HCT116 (cell line): Measurements from ENCODE around the gene PPM1D. TPM values are rescaled to one million over a fixed set of nuclear protein-coding genes. Genes with fewer than 3 reads are reported as not detected.

Experiments
- ATAC-seq: fragments of 200-7000 bp; cut with Tn5 transposase; 2 replicates; pipeline ENCODE4 v1.9.1; 2020; ENCODE audit warnings: mild to moderate bottlenecking, moderate library complexity
- BruUV-seq: library from RNA; stranded (reverse); fragments of 400-500 nt; replicated peaks from 2 replicates; lab custom pipeline; 2021; lab: Mats Ljungman, UMichigan
- CTCF ChIA-PET: fragments of 300-600 bp; sonication (Branson Sonifier 250); formaldehyde crosslinking; loops from one replicate; lab custom pipeline; 2021; ENCODE audit warnings: antibody characterized with exemption; lab: Charles Lee
- POLR2A ChIA-PET: fragments of 300-600, 350-600 bp; sonication (Branson Sonifier 250); formaldehyde crosslinking; loops from one replicate; lab custom pipeline; 2021; ENCODE audit warnings: antibody characterized with exemption; lab: Charles Lee
- RAD21 ChIA-PET, 2 experiments: fragments of 300-600 bp; sonication (Branson Sonifier 250); formaldehyde crosslinking; loops; one replicate each; lab custom pipeline; 2023; ENCODE audit warnings: low total read pairs in 2 of 2; ENCODE audit not compliant: uncharacterized antibody in 2 of 2, unreplicated experiment in 2 of 2, low non-redundant PET in 1 of 2; lab: Charles Lee
- DNase-seq: peaks from one replicate; pipeline ENCODE4 v3.0.0-alpha.2; 2010; ENCODE audit warnings: low read depth, low spot score
- H2AFZ ChIP-seq: fragments of 200-600 bp; shearing (Covaris generic), sonication (generic); 2 replicates; pipeline ENCODE4 v1.6.1; 2017; ENCODE audit warnings: low read depth, mixed run types, mixed read lengths, antibody characterized with exemption, low read length; ENCODE audit not compliant: poor library complexity, severe bottlenecking
- H3K27ac ChIP-seq: 2 replicates; pipeline ENCODE4 v1.5.1; 2012; ENCODE audit warnings: low read depth, low read length
- H3K27me3 ChIP-seq: fragments of 200-600 bp; sonication (generic); 2 replicates; pipeline ENCODE4 v1.6.1; 2016; ENCODE audit warnings: mixed run types, low read length, mixed read lengths; ENCODE audit not compliant: insufficient read depth
- H3K36me3 ChIP-seq, 2 experiments: fragments of 200-500 bp in 1 of 2; fragments of 200-600 bp in 1 of 2; sonication (Bioruptor generic) in 1 of 2; sonication (generic) in 1 of 2; 2 replicates each; pipeline versions ENCODE4 v1.5.1 to v1.6.1; 2014 to 2016; ENCODE audit warnings: low read length in 2 of 2, inconsistent platforms in 1 of 2, mixed read lengths in 1 of 2, mixed run types in 1 of 2; ENCODE audit not compliant: insufficient read depth in 2 of 2, control insufficient read depth in 1 of 2
- H3K4me1 ChIP-seq, 2 experiments: fragments of 200-600 bp in 1 of 2; sonication (generic) in 1 of 2; 2 replicates each; pipeline versions ENCODE4 v1.5.1 to v1.6.1; 2012 to 2017; ENCODE audit warnings: low read length in 2 of 2, inconsistent platforms in 1 of 2, mild to moderate bottlenecking in 1 of 2, mixed read lengths in 1 of 2, mixed run types in 1 of 2, moderate library complexity in 1 of 2; ENCODE audit not compliant: insufficient read depth in 2 of 2, control insufficient read depth in 1 of 2
- H3K4me2 ChIP-seq: fragments of 200-600 bp; sonication (generic); 2 replicates; pipeline ENCODE4 v1.6.1; 2017; ENCODE audit warnings: mixed run types, low read length, mixed read lengths
- H3K4me3 ChIP-seq, 2 experiments: fragments of 200-600 bp in 1 of 2; sonication (generic) in 1 of 2; replicated peaks in 1 of 2; 2 replicates each; pipeline ENCODE4 v1.5.1; 2011 to 2016; ENCODE audit warnings: low read length in 2 of 2, control low read depth in 1 of 2, low read depth in 1 of 2, mild to moderate bottlenecking in 1 of 2, mixed read lengths in 1 of 2, mixed run types in 1 of 2
- H3K79me2 ChIP-seq: fragments of 200-600 bp; sonication (generic); 2 replicates; pipeline ENCODE4 v1.6.1; 2017; ENCODE audit warnings: mild to moderate bottlenecking, mixed run types, low read length, moderate library complexity, mixed read lengths; ENCODE audit not compliant: insufficient read depth
- H3K9ac ChIP-seq: fragments of 200-600 bp; sonication (generic); 2 replicates; pipeline ENCODE4 v1.6.1; 2016; ENCODE audit warnings: low read length, mixed read lengths
- H3K9me2 ChIP-seq: fragments of 200-600 bp; sonication (generic), shearing (Covaris generic); 2 replicates; pipeline ENCODE4 v1.6.1; 2017; ENCODE audit warnings: mixed run types, mild to moderate bottlenecking, moderate library complexity; ENCODE audit not compliant: insufficient read depth
- H3K9me3 ChIP-seq, 2 experiments: fragments of 200-500 bp in 1 of 2; fragments of 200-600 bp in 1 of 2; sonication (Bioruptor generic) in 1 of 2; sonication (generic) in 1 of 2; 2 replicates each; pipeline ENCODE4 v1.6.1; 2014 to 2017; ENCODE audit warnings: low read length in 2 of 2, mixed read lengths in 2 of 2, inconsistent platforms in 1 of 2, low read depth in 1 of 2, mild to moderate bottlenecking in 1 of 2, mixed run types in 1 of 2, moderate library complexity in 1 of 2; ENCODE audit not compliant: control insufficient read depth in 1 of 2, insufficient read depth in 1 of 2
- H4K20me1 ChIP-seq: fragments of 200-600 bp; sonication (generic), shearing (Covaris generic); 2 replicates; pipeline ENCODE4 v1.6.1; 2017; ENCODE audit warnings: mixed run types, mild to moderate bottlenecking, moderate library complexity; ENCODE audit not compliant: insufficient read depth
- ATF3 ChIP-seq: IDR thresholded peaks from 2 replicates; pipeline ENCODE4 v1.6.1; 2012
- CTCF ChIP-seq, 3 experiments: fragments of 200-600 bp in 1 of 3; sonication (generic) in 1 of 3; IDR thresholded peaks in 2 of 3; conservative IDR thresholded peaks in 1 of 3; 2 replicates each; pipeline ENCODE4 v1.5.1; 2012 to 2017; ENCODE audit warnings: low read depth in 2 of 3, low read length in 2 of 3, antibody characterized with exemption in 1 of 3, borderline replicate concordance in 1 of 3, control low read depth in 1 of 3, mild to moderate bottlenecking in 1 of 3, mixed read lengths in 1 of 3, mixed run types in 1 of 3, moderate library complexity in 1 of 3; ENCODE audit not compliant: insufficient read depth in 1 of 3
- ELF1 ChIP-seq: IDR thresholded peaks from 2 replicates; pipeline ENCODE4 v1.6.1; 2012; ENCODE audit warnings: low read depth, borderline replicate concordance
- POLR2AphosphoS5 ChIP-seq: IDR thresholded peaks from 2 replicates; pipeline ENCODE4 v1.6.1; 2011; ENCODE audit warnings: mild to moderate bottlenecking, low read depth, low read length, moderate library complexity
- SIN3A ChIP-seq: IDR thresholded peaks from 2 replicates; pipeline ENCODE4 v1.6.1; 2012; ENCODE audit warnings: low read depth
- SRF ChIP-seq: IDR thresholded peaks from 2 replicates; pipeline ENCODE4 v1.6.1; 2012; ENCODE audit warnings: low read depth
- ZNF274 ChIP-seq: fragments of 200-500 bp; sonication (Bioruptor generic); IDR thresholded peaks from 2 replicates; pipeline ENCODE4 v1.6.1; 2014; ENCODE audit warnings: mild to moderate bottlenecking, low read depth, low read length, inconsistent platforms
- intact Hi-C: fragments of 100-400 bp; cut with micrococcal nuclease; formaldehyde crosslinking; loops from 2 replicates; pipeline ENCODE4 v1.10.0; 2022
- total RNA-seq: library from RNA; stranded (reverse); gene quantifications from one replicate; pipeline ENCODE4 v1.2.1, GENCODE V29; 2021; ENCODE audit not compliant: unreplicated experiment

The PPM1D gene
- total RNA-seq, 1 experiment from 2014 or later, result 29.1 TPM

- CTCF ChIA-PET, result interaction anchor here (2.3 kb wide), 1 partner anchor 29 kb away, joined by 12 read pairs; no protein-coding TSS in a partner anchor
- H3K4me2 ChIP-seq, result peak overlapping the region; percentile 86; the same call in 1 of the 2 replicates
Measured at GRCh38 chr17:60598001-60598736, 1.8 kb upstream of the PPM1D start.

More at GRCh38 chr17:60598001-60598736, 1.8 kb upstream of the PPM1D start:
- no peaks in the 10 kb centered on the region for H3K27me3 ChIP-seq
- no peaks in the 10 kb centered on the region for H3K9me2 ChIP-seq
- peaks cover 15 to 32% of the 10 kb centered on the region in 2 experiments for H3K4me1 ChIP-seq
- H3K4me3 ChIP-seq, result no peak overlapping the region
- no peak for DNase-seq
- RAD21 ChIA-PET, result no interaction called here
- no peaks in the 10 kb centered on the region for H3K9me3 ChIP-seq
- POLR2A ChIA-PET, result interaction anchor here (1.0 kb wide), 1 partner anchor 28 kb away, joined by 3 read pairs; no protein-coding TSS in a partner anchor
- TF ChIP-seq SIN3A (no peak), ZNF274 (no peak), ELF1 (no peak), POLR2AphosphoS5 (no peak), SRF (no peak), ATF3 (no peak), CTCF (IDR thresholded peaks at IDR 0.05 in 2 of 3, conservative IDR thresholded peaks at IDR 0.05 in 1 of 3; ENCODE audit: borderline replicate concordance in 1 of 3, insufficient read depth in 1 of 3, low read depth in 2 of 3, low read length in 2 of 3) (no peak)
- TF ChIP-seq, all 23 proteins: peak for 0
- no peak overlapping the region for H2AFZ ChIP-seq
- no peak for ATAC-seq
- BruUV-seq, result no TSS peak
- intact Hi-C loops, result no loop called here
- no peak overlapping the region for H3K9ac ChIP-seq
- peaks cover 14% of the 10 kb centered on the region; the same call in 1 of the 2 replicates for H4K20me1 ChIP-seq
- H3K27ac ChIP-seq, result no peak overlapping the region
- peaks cover 28% of the 10 kb centered on the region for H3K79me2 ChIP-seq
- H3K36me3 ChIP-seq, result no peaks in the 10 kb centered on the region
